HG03196 (cell line): ENCODE measurements around the gene MAP3K5.
A peak's percentile ranks its signal among the peaks of the same experiment; 100 is the strongest.
"Not testable (repeated sequence)": the region's sequence is repeated elsewhere in the genome, so short reads cannot be mapped to it uniquely, and the experiment has no call there.

ENCODE experiments used
- ATAC-seq: cut with Tn5 transposase; IDR thresholded peaks from one replicate; pipeline ENCODE4 v1.9.1; 2021; ENCODE audit not compliant: unreplicated experiment

MAP3K5 gene

DNA sequence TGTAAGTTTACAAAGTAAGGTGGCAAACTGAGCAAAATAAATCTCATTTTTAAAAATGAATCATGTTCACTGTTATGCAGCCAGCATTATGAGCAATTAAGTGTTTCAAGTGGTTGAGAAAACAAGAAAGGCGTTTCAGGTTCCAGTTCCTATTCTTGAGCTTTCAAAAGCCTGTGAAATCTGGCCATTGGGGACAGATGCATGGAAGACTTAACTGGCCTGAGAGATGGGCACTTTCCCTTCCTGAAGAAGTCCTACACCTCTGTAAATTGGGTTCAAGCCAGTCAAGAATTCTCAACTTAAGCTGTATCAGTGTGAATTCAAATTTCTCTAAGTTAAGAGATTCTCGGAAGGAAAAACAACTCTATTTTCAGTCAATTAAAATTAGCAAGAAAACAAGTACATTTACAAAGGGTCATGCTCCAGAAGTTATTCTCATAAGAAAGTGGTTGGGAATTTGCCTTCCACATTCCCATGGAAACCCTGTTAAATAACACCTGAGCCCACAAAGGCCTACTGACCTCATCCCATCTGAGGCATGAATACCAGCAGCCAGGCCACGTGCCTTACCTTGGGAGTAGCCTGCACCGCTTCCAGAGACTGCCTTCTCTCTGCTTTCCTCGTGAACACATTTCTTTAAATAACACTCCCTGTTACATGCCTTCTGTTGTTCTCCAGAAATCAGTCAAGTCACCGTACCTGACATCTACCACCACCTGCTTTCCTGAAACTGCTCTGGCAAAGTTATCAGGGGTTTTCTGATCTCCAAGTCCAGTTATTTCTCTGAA lies 19.4 kb downstream of the MAP3K5 start:
- peak; percentile 61 for ATAC-seq

DNA sequence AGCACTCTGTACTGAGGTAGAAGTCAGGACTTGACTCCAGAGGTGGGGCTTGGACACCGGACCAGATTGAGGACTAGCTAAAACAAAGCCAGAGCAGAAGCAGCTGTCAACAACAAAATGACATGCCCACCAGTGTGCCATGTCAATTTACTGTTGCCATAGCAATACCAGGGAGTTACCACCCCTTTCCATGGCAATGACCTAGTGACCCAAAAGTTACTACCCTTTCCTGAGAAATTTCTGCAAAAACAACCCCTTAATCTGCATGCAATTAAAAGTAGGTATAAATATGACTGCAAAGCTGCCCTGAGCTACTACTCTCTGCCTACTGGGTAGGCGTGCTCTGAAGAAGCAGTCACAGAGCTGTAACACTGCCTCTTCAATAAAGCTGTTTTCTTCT lies 21.0 kb downstream of the MAP3K5 start:
- no peak for ATAC-seq

DNA sequence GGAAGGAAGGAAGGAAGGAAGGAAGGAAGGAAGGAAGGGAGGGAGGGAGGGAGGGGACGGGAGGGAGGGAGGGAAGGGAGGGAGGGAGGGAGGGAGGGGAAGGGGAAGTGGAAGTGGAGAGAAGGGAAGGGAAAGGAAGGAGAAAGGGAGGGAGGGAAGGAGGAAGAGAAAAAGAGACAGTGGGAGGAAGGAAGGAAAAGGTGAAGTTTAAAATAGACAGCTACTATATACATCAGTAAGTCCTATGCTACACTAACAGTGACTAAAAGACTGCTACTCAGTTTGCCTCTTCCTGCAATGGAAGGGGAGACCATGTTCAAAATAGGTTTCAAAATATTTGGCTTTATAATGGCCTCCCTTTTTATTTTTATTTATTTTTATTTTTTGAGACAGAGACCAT lies 22.5 kb downstream of the MAP3K5 start:
- no peak for ATAC-seq

DNA sequence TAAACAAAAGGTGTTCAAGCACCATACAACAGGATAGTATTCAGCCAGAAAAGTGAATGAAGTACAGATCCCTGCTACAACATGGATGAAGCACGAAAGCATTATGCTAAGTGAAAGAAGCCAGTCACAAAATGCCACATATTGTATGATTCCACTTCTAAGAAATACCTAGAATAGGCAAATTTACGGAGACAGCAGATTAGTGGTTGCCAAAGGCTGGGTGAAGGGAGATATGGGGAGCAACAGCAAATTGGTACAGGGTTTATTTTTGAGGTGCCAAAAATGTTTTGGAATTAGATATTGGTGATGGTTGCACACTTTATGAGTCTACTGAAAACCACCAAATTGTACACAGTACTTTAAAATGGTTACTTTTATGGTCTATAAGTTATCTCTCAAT lies 23.2 kb downstream of the MAP3K5 start:
- no peak for ATAC-seq

DNA sequence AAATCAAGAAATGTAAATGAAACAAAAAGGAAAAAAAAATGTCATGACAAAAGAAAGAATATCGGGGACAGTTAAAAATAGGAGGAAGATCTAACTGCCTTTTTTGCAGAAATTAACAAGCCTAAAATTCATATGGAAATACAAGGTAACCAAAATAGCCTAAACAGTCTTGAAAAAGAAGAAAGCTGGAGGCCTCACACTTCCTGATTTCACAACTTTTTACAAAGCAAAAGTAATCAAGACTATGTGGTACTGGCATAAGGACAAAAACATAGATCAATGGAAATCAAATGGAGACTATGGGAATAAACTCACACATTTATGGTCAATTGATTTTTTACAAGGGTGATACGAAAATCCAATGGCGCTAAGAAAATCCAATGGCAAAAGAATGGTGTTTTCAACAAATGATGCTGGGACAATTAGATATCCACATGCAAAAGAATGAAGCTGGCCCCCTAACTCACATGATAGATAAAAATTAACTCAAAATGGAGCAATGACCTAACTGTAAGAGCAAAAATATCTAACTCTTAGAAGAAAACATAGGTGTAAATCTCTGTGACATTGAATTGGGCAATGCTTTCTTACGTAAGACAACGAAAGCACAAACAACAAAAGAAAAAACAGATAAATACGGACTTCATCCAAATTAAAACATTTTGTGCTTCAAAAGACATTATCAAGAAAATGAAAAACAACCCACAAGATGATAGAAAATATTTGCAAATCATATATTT lies 24.5 kb downstream of the MAP3K5 start:
- no peak for ATAC-seq

GRCh38 chr6:136767103-136767502 lies 25.2 kb downstream of the MAP3K5 start:
- no peak for ATAC-seq

- no peak for ATAC-seq
These were observed 26.0 kb downstream of the MAP3K5 start for GRCh38 chr6:136766274-136766673.

- ATAC-seq, result peak; percentile 39
These were observed 27.7 kb downstream of the MAP3K5 start for GRCh38 chr6:136764517-136764993.

GRCh38 chr6:136763716-136764516 lies 28.4 kb downstream of the MAP3K5 start:
- ATAC-seq, result peak; percentile 45

GRCh38 chr6:136763255-136763654 lies 29.0 kb downstream of the MAP3K5 start:
- no peak for ATAC-seq

DNA sequence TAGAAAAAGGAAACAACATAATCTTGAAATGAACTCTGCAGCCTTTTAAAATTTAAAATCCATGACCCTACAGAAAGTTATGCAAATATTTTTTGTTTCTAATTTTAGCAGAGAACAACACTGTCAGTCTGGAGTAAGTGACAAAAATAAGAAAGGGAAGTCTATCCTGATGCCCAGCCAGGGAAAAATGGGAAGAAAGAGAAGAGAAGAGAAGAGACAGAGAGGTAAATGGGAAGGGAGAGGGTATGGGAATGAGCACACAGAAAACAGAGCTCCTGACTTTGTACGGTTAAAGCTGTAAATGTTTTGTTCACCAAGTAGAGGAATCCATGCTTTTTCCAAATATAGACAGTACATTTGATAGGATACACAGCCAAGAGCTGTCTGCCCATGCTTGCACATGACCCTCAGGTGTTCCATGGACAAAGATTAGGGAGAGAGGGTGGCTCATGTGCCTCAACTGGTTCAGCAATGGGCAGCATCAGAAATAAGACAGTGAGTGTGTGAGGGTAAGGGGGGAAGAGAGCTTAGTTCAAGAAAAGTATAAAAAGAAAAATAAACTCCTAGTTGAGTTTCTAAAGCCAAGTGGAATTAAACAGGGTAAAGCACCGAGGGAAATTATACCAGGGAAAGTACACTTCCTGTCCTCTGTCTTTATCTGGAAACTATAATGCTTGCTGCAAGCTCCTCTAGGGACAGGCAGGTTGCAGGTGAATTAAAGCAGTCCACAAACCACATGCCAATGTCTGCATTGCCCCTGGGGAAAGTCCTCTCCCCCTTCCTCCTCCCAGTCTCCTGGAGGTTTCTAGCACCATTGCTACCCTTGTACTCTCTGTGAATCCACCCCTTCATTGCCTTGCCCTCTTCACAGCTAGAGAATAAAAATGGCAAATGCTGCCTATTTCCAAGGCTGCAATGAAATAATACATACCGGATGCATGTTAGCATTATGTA lies 30.0 kb downstream of the MAP3K5 start:
- no peak for ATAC-seq

DNA sequence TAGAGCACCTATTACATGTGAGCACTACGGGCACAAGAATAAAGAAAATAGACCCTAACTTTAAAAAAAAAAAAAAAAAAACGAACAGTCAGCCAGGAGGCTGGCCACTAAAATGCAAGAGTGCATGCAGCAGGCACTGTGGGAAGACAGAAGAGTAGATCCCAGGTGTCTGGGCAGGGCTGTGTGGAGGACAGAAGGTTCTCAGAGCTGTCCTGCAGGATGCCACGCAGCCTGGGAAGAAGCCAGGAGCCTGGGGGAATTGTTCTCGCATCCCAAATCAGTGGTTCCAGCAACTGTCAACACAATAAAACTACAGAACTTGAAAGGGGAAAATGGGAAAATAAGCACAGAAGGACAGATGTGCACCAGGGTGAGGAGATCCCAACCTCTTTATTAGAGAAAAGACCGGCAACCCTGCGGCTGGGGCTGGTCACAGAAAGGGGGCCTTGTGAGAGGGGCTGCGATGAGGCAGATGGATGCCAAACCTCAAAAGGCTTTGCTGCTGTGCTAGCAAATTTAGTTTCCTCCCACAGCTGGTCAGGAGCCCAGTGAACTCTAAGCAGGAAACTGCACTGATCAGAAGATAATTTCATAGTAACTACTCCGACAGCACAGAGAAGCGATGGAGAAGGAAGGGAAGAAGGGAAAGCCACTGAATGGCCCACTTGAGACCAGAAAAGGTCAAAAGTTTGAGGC lies 30.9 kb downstream of the MAP3K5 start:
- ATAC-seq, result peak; percentile 21

DNA sequence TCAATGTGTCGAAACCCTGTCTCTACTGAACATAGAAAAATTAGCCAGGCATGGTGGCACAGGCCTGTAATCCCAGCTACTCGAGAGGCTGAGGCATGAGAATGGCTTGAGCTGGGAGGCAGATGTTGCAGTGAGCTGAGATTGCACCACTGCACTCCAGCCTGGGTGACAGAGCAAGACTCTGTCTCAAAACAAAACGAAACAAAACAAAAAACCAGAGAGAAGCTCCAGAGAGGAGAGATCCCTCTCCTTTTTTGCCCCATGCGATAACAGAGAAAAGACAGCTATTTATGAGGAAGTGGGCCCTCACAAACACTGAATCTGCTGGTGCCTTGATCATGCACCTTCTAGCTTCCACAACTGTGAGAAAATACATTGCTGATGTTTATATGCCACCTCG lies 31.5 kb downstream of the MAP3K5 start:
- ATAC-seq, result not testable (repeated sequence)

- ATAC-seq, result no peak
These were observed 35.1 kb downstream of the MAP3K5 start for GRCh38 chr6:136757150-136757549.

DNA sequence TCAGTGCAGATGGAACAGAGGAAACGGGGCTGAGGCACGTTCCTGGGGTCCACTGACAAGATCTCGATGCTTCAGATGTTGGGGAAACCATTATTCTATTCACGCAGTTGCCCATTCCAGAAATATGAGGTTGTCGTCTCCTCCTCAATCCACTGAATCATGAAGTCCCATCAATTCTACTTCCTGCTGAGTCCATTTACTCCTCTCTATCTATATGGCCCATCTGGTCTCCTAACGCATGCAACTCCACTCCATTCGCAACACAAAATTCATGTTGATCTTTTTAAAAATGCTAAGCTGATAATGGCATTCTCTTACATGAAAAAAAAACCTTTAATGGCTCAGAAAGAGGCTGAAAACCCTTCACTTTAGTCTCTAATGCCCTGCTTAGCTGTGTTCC lies 37.5 kb downstream of the MAP3K5 start:
- ATAC-seq, result no peak

DNA sequence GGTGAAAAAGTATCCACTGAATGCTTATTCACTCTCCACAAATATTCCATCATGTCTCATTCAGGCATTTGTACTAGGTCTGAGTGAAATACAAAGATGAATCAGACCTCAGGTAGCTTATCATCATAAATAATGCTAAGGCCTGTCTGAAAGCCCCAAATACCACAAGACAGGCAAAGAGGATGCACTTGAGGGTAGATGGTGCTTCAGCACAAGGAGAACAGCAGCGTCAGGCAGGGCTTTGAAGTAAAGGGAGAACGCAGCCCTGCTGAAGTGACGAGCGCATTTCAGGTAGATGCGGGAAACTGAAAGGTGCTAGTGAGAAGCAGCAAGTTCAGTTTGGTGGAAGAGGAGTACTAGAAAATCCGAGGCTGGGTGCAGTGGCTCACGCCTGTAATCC lies 38.7 kb downstream of the MAP3K5 start:
- ATAC-seq, result no peak

- ATAC-seq, result peak; percentile 34
These were observed 39.7 kb downstream of the MAP3K5 start for GRCh38 chr6:136752554-136752953.

GRCh38 chr6:136751991-136752390 lies 40.3 kb downstream of the MAP3K5 start:
- ATAC-seq, result no peak

- ATAC-seq, result peak; percentile 85
These were observed 40.7 kb downstream of the MAP3K5 start for GRCh38 chr6:136751522-136751956.
